HepG2 (cell line): ENCODE data around the gene GON4L. TPM values are rescaled to one million over a fixed set of nuclear protein-coding genes. Genes with fewer than 3 reads are reported as not detected.

ENCODE experiments used
- GABPA ChIP-seq, 2 experiments: IDR thresholded peaks; 2 replicates each; pipeline ENCODE4 v1.6.1; 2011 to 2016; ENCODE audit warnings: low read depth in 2 of 2, low read length in 1 of 2, missing biosample characterization in 1 of 2, missing genetic modification characterization in 1 of 2
- NFKB2 ChIP-seq: sonication (generic); formaldehyde crosslinking; IDR thresholded peaks from 2 replicates; pipeline ENCODE4 v1.4.0; 2020; ENCODE audit warnings: missing genetic modification reagents, borderline replicate concordance
- SP140L ChIP-seq: sonication (generic); formaldehyde crosslinking; IDR thresholded peaks from 2 replicates; pipeline ENCODE4 v1.4.0; 2020; ENCODE audit warnings: missing genetic modification reagents, borderline replicate concordance
- ZNF430 ChIP-seq: sonication (generic); formaldehyde crosslinking; IDR thresholded peaks from 2 replicates; pipeline ENCODE4 v1.9.0; 2021; ENCODE audit warnings: mild to moderate bottlenecking, missing genetic modification reagents
- polyA plus RNA-seq, 8 experiments: library from polyadenylated mRNA; depleted of rRNA in 3 of 8; stranded (reverse) in 7 of 8; unstranded in 1 of 8; fragments of >200 nt; fragmentation: Illumina TruSeq in 4 of 8; extraction: Trizol in 4 of 8; gene quantifications; 2 replicates each; pipeline versions ENCODE4 v1.2.1 to v1.2.3, GENCODE V29; 2011 to 2016; ENCODE audit warnings: low read depth in 4 of 8, missing spikeins in 1 of 8, mixed read lengths in 1 of 8; ENCODE audit not compliant: insufficient read depth in 1 of 8
- total RNA-seq, 5 experiments: library from RNA; depleted of rRNA; stranded (reverse); fragments of >200 nt; fragmentation: Illumina TruSeq; extraction: Trizol; gene quantifications; 2 replicates each; pipeline ENCODE4 v1.2.3, GENCODE V29; 2016; ENCODE audit warnings: low read depth in 1 of 5
- TF ChIP-seq, protein P1 (sequence below): sonication (generic); formaldehyde crosslinking; IDR thresholded peaks from 2 replicates; pipeline ENCODE4 v1.8.1; 2023; ENCODE audit warnings: mild to moderate bottlenecking, missing genetic modification reagents
- TF ChIP-seq, protein P2 (sequence below): sonication (generic); formaldehyde crosslinking; IDR thresholded peaks from 2 replicates; pipeline ENCODE4 v1.4.0; 2020; ENCODE audit warnings: missing genetic modification reagents
- TF ChIP-seq, protein P3 (sequence below): sonication (generic); formaldehyde crosslinking; IDR thresholded peaks from 2 replicates; pipeline ENCODE4 v1.5.1; 2020; ENCODE audit warnings: missing genetic modification reagents, mild to moderate bottlenecking, borderline replicate concordance

The GON4L gene
- total and polyA plus RNA-seq, 2 of the 13 experiments (the other 11 are each of a cell fraction or from before 2014, with no cell fraction given) = 14.6 to 19.6 TPM

DNA sequence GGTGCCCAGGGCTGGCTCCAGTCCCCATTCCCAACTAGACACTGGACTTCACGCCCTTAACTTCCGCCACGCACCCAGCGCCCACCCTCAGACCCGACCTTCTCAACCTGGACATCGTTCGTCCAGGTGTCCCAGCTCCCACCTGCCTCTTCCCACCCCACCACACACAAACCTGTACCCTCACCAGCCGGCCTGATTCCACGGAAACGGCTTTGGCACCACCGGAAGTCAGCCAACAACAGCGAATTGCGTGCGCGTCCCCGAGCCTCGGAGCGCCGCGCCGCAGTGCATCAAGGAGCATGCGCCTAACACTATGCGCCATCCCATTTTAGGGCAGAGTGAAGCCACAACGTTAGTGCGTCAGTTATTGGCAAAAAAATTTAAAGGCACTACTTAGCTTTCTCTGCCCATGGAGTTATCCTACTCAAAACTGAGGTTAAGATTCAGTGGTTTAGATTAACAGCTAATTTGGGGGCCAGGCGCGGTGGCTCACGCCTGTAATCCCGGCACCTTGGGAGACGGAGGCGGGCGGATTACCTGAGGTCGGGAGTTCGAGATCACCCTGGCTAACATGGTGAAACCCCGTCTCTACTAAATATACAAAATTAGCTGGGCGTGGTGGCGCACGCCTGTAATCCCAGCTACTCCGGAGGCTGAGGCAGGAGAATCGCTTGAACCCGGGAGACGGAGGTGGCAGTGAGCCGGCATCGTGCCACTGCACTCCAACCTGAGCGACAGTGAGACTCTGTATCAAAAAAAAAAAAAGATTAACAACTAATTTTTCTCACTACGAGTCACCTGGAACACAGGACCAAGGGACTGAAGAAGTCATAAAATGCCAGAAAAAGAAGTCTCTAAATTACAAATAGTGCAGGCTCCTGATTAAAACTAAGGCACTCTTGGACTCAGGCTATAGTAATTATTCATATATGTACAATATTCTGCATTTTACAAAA is at the start of gene GON4L (continued):
- TF ChIP-seq, protein P1, sequence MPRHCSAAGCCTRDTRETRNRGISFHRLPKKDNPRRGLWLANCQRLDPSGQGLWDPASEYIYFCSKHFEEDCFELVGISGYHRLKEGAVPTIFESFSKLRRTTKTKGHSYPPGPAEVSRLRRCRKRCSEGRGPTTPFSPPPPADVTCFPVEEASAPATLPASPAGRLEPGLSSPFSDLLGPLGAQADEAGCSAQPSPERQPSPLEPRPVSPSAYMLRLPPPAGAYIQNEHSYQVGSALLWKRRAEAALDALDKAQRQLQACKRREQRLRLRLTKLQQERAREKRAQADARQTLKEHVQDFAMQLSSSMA (CRISPR knock-in tag) = peak; percentile 65
- TF ChIP-seq SP140L (no peak), NFKB2 (CRISPR knock-in tag) (peak; percentile 22; the same call in 1 of the 2 replicates), GABPA (IDR thresholded peaks at IDR 0.05; ENCODE audit: low read depth, low read length) (peak; percentile 78), GABPA (CRISPR knock-in tag; IDR thresholded peaks at IDR 0.05; ENCODE audit: low read depth) (peak; percentile 97), ZNF430 (CRISPR knock-in tag) (0 out of 2 replicates have a peak, but pooled peaks have one; percentile 54)
- TF ChIP-seq, protein P2, sequence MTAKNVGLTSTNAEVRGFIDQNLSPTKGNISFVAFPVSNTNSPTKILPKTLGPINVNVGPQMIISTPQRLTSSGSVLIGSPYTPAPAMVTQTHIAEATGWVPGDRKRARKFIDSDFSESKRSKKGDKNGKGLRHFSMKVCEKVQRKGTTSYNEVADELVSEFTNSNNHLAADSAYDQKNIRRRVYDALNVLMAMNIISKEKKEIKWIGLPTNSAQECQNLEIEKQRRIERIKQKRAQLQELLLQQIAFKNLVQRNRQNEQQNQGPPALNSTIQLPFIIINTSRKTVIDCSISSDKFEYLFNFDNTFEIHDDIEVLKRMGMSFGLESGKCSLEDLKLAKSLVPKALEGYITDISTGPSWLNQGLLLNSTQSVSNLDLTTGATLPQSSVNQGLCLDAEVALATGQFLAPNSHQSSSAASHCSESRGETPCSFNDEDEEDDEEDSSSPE (CRISPR knock-in tag) = 0 out of 2 replicates have a peak, but pooled peaks have one; percentile 19
- TF ChIP-seq, protein P3, sequence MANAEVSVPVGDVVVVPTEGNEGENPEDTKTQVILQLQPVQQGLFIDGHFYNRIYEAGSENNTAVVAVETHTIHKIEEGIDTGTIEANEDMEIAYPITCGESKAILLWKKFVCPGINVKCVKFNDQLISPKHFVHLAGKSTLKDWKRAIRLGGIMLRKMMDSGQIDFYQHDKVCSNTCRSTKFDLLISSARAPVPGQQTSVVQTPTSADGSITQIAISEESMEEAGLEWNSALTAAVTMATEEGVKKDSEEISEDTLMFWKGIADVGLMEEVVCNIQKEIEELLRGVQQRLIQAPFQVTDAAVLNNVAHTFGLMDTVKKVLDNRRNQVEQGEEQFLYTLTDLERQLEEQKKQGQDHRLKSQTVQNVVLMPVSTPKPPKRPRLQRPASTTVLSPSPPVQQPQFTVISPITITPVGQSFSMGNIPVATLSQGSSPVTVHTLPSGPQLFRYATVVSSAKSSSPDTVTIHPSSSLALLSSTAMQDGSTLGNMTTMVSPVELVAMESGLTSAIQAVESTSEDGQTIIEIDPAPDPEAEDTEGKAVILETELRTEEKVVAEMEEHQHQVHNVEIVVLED (CRISPR knock-in tag) = peak; percentile 98
